ENCODE measurements around the gene MICALL2.

MICALL2 gene

GRCh38 chr7:1466524-1467271 is 7.4 kb upstream of the MICALL2 start:
- TF ChIP-seq CTCF (IDR thresholded peaks at IDR 0.05; ENCODE audit: low read depth, low read length) (no peak), MYC (IDR thresholded peaks at IDR 0.05; ENCODE audit: low read depth, low read length) (no peak), POLR2A (IDR thresholded peaks at IDR 0.05; ENCODE audit: extremely low read depth, insufficient read length) (no peak), MAX (IDR thresholded peaks at IDR 0.05; ENCODE audit: low read depth, low read length) (no peak)
- no peak overlapping the region for H3K4me3 ChIP-seq (ENCODE audit: low read depth, low read length)
- no peak for DNase-seq (ENCODE audit: low read depth)

- no peak overlapping the region for H3K4me3 ChIP-seq (ENCODE audit: low read depth, low read length)
- TF ChIP-seq CTCF (IDR thresholded peaks at IDR 0.05; ENCODE audit: low read depth, low read length) (no peak), POLR2A (IDR thresholded peaks at IDR 0.05; ENCODE audit: extremely low read depth, insufficient read length) (no peak), MAX (IDR thresholded peaks at IDR 0.05; ENCODE audit: low read depth, low read length) (no peak), MYC (IDR thresholded peaks at IDR 0.05; ENCODE audit: low read depth, low read length) (no peak)
- no peak for DNase-seq (ENCODE audit: low read depth)
Measured at GRCh38 chr7:1464694-1465093, 5.4 kb upstream of the MICALL2 start.

GRCh38 chr7:1463676-1464223 is 4.5 kb upstream of the MICALL2 start:
- no peak for DNase-seq (ENCODE audit: low read depth)
- TF ChIP-seq CTCF (IDR thresholded peaks at IDR 0.05; ENCODE audit: low read depth, low read length) = no peak
- no peak for TF ChIP-seq MAX (IDR thresholded peaks at IDR 0.05; ENCODE audit: low read depth, low read length)
- TF ChIP-seq POLR2A (IDR thresholded peaks at IDR 0.05; ENCODE audit: extremely low read depth, insufficient read length) = no peak
- no peak for TF ChIP-seq MYC (IDR thresholded peaks at IDR 0.05; ENCODE audit: low read depth, low read length)
- H3K4me3 ChIP-seq (ENCODE audit: low read depth, low read length) = no peak overlapping the region

- TF ChIP-seq POLR2A (IDR thresholded peaks at IDR 0.05; ENCODE audit: extremely low read depth, insufficient read length) (no peak), MYC (IDR thresholded peaks at IDR 0.05; ENCODE audit: low read depth, low read length) (no peak), MAX (IDR thresholded peaks at IDR 0.05; ENCODE audit: low read depth, low read length) (no peak), CTCF (IDR thresholded peaks at IDR 0.05; ENCODE audit: low read depth, low read length) (no peak)
- no peak overlapping the region for H3K4me3 ChIP-seq (ENCODE audit: low read depth, low read length)
- no peak for DNase-seq (ENCODE audit: low read depth)
Measured at GRCh38 chr7:1461646-1462375, 2.5 kb upstream of the MICALL2 start.

- peak; percentile 49 for DNase-seq (ENCODE audit: low read depth)
- H3K4me3 ChIP-seq (ENCODE audit: low read depth, low read length) = no peak overlapping the region
- no peak for TF ChIP-seq POLR2A (IDR thresholded peaks at IDR 0.05; ENCODE audit: extremely low read depth, insufficient read length)
- TF ChIP-seq MAX (IDR thresholded peaks at IDR 0.05; ENCODE audit: low read depth, low read length) = 0 out of 2 replicates have a peak, but pooled peaks have one; percentile 11
- TF ChIP-seq CTCF (IDR thresholded peaks at IDR 0.05; ENCODE audit: low read depth, low read length) = no peak
- TF ChIP-seq MYC (IDR thresholded peaks at IDR 0.05; ENCODE audit: low read depth, low read length) = no peak
Measured at GRCh38 chr7:1460821-1461645, 1.8 kb upstream of the MICALL2 start.

Measured in NB4 (cell line).